HepG2 (cell line): ENCODE results near the gene CHST2. TPM values are rescaled to one million over a fixed set of nuclear protein-coding genes. Genes with fewer than 3 reads are reported as not detected.

Experiments used
- ATAC-seq: fragments of 200-7000 bp; cut with Tn5 transposase; 3 replicates; pipeline ENCODE4 v1.9.1; 2020; ENCODE audit warnings: mild to moderate bottlenecking, moderate library complexity
- BruUV-seq: library from RNA; stranded (reverse); fragments of 400-500 nt; replicated peaks from 2 replicates; lab custom pipeline; 2021; lab: Mats Ljungman, UMichigan
- CTCF ChIA-PET: fragments of 300-600 bp; formaldehyde crosslinking; extraction: SDS; loops from one replicate; lab custom pipeline; 2021; ENCODE audit warnings: low total read pairs, inconsistent platforms, low intra/inter-chr PET ratio; lab: Yijun Ruan, JAX
- POLR2A ChIA-PET: fragments of 350-600 bp; sonication (Branson Sonifier 250); formaldehyde crosslinking; loops from one replicate; lab custom pipeline; 2020; ENCODE audit warnings: antibody characterized with exemption, inconsistent platforms; lab: Yijun Ruan, JAX
- DNase-seq: peaks from one replicate; pipeline ENCODE4 v3.0.0-alpha.2; 2015; ENCODE audit warnings: low spot score
- FAIRE-seq: peaks from 3 replicates; lab custom pipeline; 2011; peaks lifted over from hg19 to GRCh38; lab: Jason Lieb, UNC
- H2AFZ ChIP-seq: one replicate; pipeline ENCODE4 v1.6.1; 2011; ENCODE audit warnings: low read length, inconsistent platforms
- H3K27ac ChIP-seq: fragments of 300-600 bp; 3 replicates; pipeline ENCODE4 v1.8.0; 2011; ENCODE audit warnings: mixed run types, mild to moderate bottlenecking, mixed read lengths, low read length, inconsistent platforms; ENCODE audit not compliant: insufficient read depth; ENCODE audit errors: extremely low read length
- H3K27me3 ChIP-seq, 2 experiments: fragments of 200-600 bp in 1 of 2; 2 replicates in 1 of 2; 3 replicates in 1 of 2; pipeline versions ENCODE4 v1.6.0 to v1.8.0; 2011; ENCODE audit warnings: low read length in 2 of 2, mild to moderate bottlenecking in 2 of 2, moderate library complexity in 2 of 2, inconsistent platforms in 1 of 2; ENCODE audit not compliant: insufficient read depth in 2 of 2, control insufficient read depth in 1 of 2
- H3K36me3 ChIP-seq, 2 experiments: fragments of 200-600 bp in 1 of 2; replicated peaks in 1 of 2; 2 replicates in 1 of 2; 3 replicates in 1 of 2; pipeline versions ENCODE4 v1.5.1 to v1.8.0; 2011; ENCODE audit warnings: low read length in 2 of 2, inconsistent platforms in 1 of 2; ENCODE audit not compliant: insufficient read depth in 2 of 2, control insufficient read depth in 1 of 2
- H3K4me1 ChIP-seq: 2 replicates; pipeline ENCODE4 v1.5.1; 2012; ENCODE audit warnings: low read length, inconsistent platforms; ENCODE audit not compliant: insufficient read depth
- H3K4me2 ChIP-seq: 2 replicates; pipeline ENCODE4 v1.6.0; 2011; ENCODE audit warnings: low read depth, low read length, inconsistent platforms
- H3K4me3 ChIP-seq, 3 experiments: fragments of 200-600 bp in 1 of 3; sonication (generic), shearing (Covaris generic) in 1 of 3; replicated peaks in 1 of 3; 2 replicates each; pipeline ENCODE4 v1.5.1; 2011 to 2016; ENCODE audit warnings: low read length in 3 of 3, inconsistent platforms in 2 of 3, low read depth in 2 of 3, mild to moderate bottlenecking in 2 of 3, control low read depth in 1 of 3, mixed read lengths in 1 of 3; ENCODE audit not compliant: insufficient read depth in 1 of 3
- H3K79me2 ChIP-seq: one replicate; pipeline ENCODE4 v1.6.1; 2011; ENCODE audit warnings: low read length, inconsistent platforms; ENCODE audit not compliant: insufficient read depth
- H3K9ac ChIP-seq: 2 replicates; pipeline ENCODE4 v1.6.0; 2011; ENCODE audit warnings: mild to moderate bottlenecking, low read depth, low read length, inconsistent platforms; ENCODE audit not compliant: insufficient read depth
- H3K9me3 ChIP-seq: 2 replicates; pipeline ENCODE4 v1.5.1; 2012; ENCODE audit warnings: mild to moderate bottlenecking, low read length
- H4K20me1 ChIP-seq: 2 replicates; pipeline ENCODE4 v1.6.0; 2011; ENCODE audit warnings: inconsistent platforms, mild to moderate bottlenecking, low read length, moderate library complexity; ENCODE audit not compliant: insufficient read depth
- FOXC1 ChIP-seq: sonication (generic); formaldehyde crosslinking; IDR thresholded peaks from 2 replicates; pipeline ENCODE4 v1.8.0; 2022; ENCODE audit warnings: mild to moderate bottlenecking, missing genetic modification reagents, borderline replicate concordance
- IRX3 ChIP-seq: sonication (generic); formaldehyde crosslinking; IDR thresholded peaks from 2 replicates; pipeline ENCODE4 v1.8.1; 2023; ENCODE audit warnings: mild to moderate bottlenecking, low read depth, missing genetic modification reagents, borderline replicate concordance
- KDM3A ChIP-seq: IDR thresholded peaks from 2 replicates; pipeline ENCODE4 v1.6.1; 2018; ENCODE audit warnings: low read depth, missing compliant biosample characterization
- KLF6 ChIP-seq: IDR thresholded peaks from 2 replicates; pipeline ENCODE4 v1.8.0; 2016; ENCODE audit warnings: missing biosample characterization, missing genetic modification reagents
- MYNN ChIP-seq: sonication (generic); formaldehyde crosslinking; IDR thresholded peaks from 2 replicates; pipeline ENCODE4 v1.4.0; 2020; ENCODE audit warnings: mild to moderate bottlenecking, low read depth, missing genetic modification reagents
- NAIF1 ChIP-seq: sonication (generic); formaldehyde crosslinking; IDR thresholded peaks from 2 replicates; pipeline ENCODE4 v1.5.0; 2020; ENCODE audit warnings: mild to moderate bottlenecking, missing genetic modification reagents, borderline replicate concordance
- NONO ChIP-seq, 2 experiments: fragments of 450-650 bp in 1 of 2; sonication (generic) in 1 of 2; formaldehyde crosslinking in 1 of 2; IDR thresholded peaks in 1 of 2; conservative IDR thresholded peaks in 1 of 2; 2 replicates each; pipeline versions ENCODE4 v1.6.1 to v1.8.0; 2017 to 2022; ENCODE audit warnings: mild to moderate bottlenecking in 1 of 2, missing genetic modification reagents in 1 of 2, moderate library complexity in 1 of 2
- PLRG1 ChIP-seq: fragments of 450-650 bp; conservative IDR thresholded peaks from 2 replicates; pipeline ENCODE4 v1.6.1; 2016
- SRSF9 ChIP-seq: fragments of 200-400 bp; formaldehyde crosslinking; IDR thresholded peaks from 2 replicates; pipeline ENCODE4 v1.6.1; 2018; ENCODE audit warnings: borderline replicate concordance, mild to moderate bottlenecking, low read depth, low read length; ENCODE audit not compliant: insufficient read depth, poor library complexity, severe bottlenecking
- ZBTB1 ChIP-seq: sonication (generic); formaldehyde crosslinking; IDR thresholded peaks from 2 replicates; pipeline ENCODE4 v1.4.0; 2020; ENCODE audit warnings: missing genetic modification reagents, borderline replicate concordance
- ZNF230 ChIP-seq: sonication (generic); formaldehyde crosslinking; IDR thresholded peaks from 2 replicates; pipeline ENCODE4 v1.4.0; 2020; ENCODE audit warnings: mild to moderate bottlenecking, missing genetic modification reagents
- ZNF512B ChIP-seq: sonication (generic); formaldehyde crosslinking; IDR thresholded peaks from 2 replicates; pipeline ENCODE4 v1.5.1; 2020; ENCODE audit warnings: missing genetic modification reagents, mild to moderate bottlenecking, borderline replicate concordance
- ZNF572 ChIP-seq: sonication (generic); formaldehyde crosslinking; IDR thresholded peaks from 2 replicates; pipeline ENCODE4 v1.5.1; 2020; ENCODE audit warnings: mild to moderate bottlenecking, missing genetic modification reagents
- ZNF605 ChIP-seq: sonication (generic); formaldehyde crosslinking; IDR thresholded peaks from 2 replicates; pipeline ENCODE4 v1.8.0; 2022; ENCODE audit warnings: mild to moderate bottlenecking, missing genetic modification reagents
- WGBS: methylation state at CpG from one replicate; pipeline ENCODE4 v1.1.6; 2017; ENCODE audit warnings: low lambda C conversion rate; 5-methylcytosine and 5-hydroxymethylcytosine counted together
- in situ Hi-C: cut with HindIII; loops from 2 replicates; pipeline ENCODE4 v1.10.0; 2017; ENCODE audit warnings: low pct_unique_long_range_greater_than_20kb; ENCODE audit not compliant: extremely low pct_ligation_motif_present
- intact Hi-C: fragments of 100-400 bp; cut with micrococcal nuclease; formaldehyde crosslinking; loops from one replicate; pipeline ENCODE4 v1.10.0; 2022; ENCODE audit not compliant: unreplicated experiment
- polyA plus RNA-seq, 8 experiments: library from polyadenylated mRNA; depleted of rRNA in 3 of 8; stranded (reverse) in 7 of 8; unstranded in 1 of 8; fragments of >200 nt; fragmentation: Illumina TruSeq in 4 of 8; extraction: Trizol in 4 of 8; gene quantifications; 2 replicates each; pipeline versions ENCODE4 v1.2.1 to v1.2.3, GENCODE V29; 2011 to 2016; ENCODE audit warnings: low read depth in 4 of 8, missing spikeins in 1 of 8, mixed read lengths in 1 of 8; ENCODE audit not compliant: insufficient read depth in 1 of 8
- total RNA-seq, 5 experiments: library from RNA; depleted of rRNA; stranded (reverse); fragments of >200 nt; fragmentation: Illumina TruSeq; extraction: Trizol; gene quantifications; 2 replicates each; pipeline ENCODE4 v1.2.3, GENCODE V29; 2016; ENCODE audit warnings: low read depth in 1 of 5

CHST2 gene
- total and polyA plus RNA-seq, 2 of the 13 experiments (the other 11 are each of a cell fraction or from before 2014, with no cell fraction given): not detected

DNA sequence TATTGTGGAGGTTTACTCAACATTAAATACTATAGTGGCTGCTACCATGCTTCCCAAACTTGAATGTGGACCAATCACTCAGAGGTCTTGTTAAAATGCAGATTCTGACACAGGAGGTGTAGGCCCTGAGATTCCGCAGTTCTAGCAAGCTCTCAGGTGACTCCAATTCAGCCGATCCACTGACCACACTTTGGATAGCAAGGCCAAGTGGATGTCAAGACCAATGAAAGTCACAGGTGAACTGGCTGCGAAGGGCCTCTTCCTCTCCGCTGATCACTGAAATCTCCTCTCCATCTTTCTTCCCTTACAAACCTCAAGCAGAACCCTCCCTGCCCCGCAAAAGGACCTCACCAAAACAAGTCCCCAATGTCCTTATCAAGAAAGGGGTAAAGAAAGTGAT lies 9.2 kb upstream of the CHST2 start:
- CTCF ChIA-PET: no interaction called here
- in situ Hi-C loops: no loop called here
- H2AFZ ChIP-seq: no peak overlapping the region

More for the DNA sequence above, 9.2 kb upstream of the CHST2 start:
- no peak overlapping the region for H3K27ac ChIP-seq
- no peak overlapping the region for H3K9ac ChIP-seq
- TF ChIP-seq IRX3 (CRISPR knock-in tag) (no peak), FOXC1 (CRISPR knock-in tag) (no peak), ZNF230 (CRISPR knock-in tag) (no peak), NONO (IDR thresholded peaks at IDR 0.05) (no peak), NONO (CRISPR knock-in tag; conservative IDR thresholded peaks at IDR 0.05) (no peak), KDM3A (CRISPR knock-in tag) (no peak), MYNN (CRISPR knock-in tag) (no peak), ZNF572 (no peak), NAIF1 (CRISPR knock-in tag) (no peak), ZNF512B (CRISPR knock-in tag) (no peak), ZNF605 (CRISPR knock-in tag) (no peak), PLRG1 (no peak), SRSF9 (no peak), KLF6 (CRISPR knock-in tag) (no peak), ZBTB1 (no peak)
- intact Hi-C loops: no loop called here
- no peak for ATAC-seq
- H3K36me3 ChIP-seq: no peaks in the 10 kb centered on the region
- no peaks in the 10 kb centered on the region for H3K4me1 ChIP-seq
- H3K79me2 ChIP-seq: no peaks in the 10 kb centered on the region
- BruUV-seq: no TSS peak
- H4K20me1 ChIP-seq: no peaks in the 10 kb centered on the region
- 38% methylated on average over 5 of the region's 5 CpGs for WGBS
- DNase-seq: no peak
- FAIRE-seq: no peak
- POLR2A ChIA-PET: no interaction called here
- peaks cover 0 to 17% of the 10 kb centered on the region in 2 experiments; a peak in 1 of 5 replicates for H3K27me3 ChIP-seq
- H3K4me2 ChIP-seq: no peak overlapping the region
- H3K9me3 ChIP-seq: peaks cover 4% of the 10 kb centered on the region; the same call in 1 of the 2 replicates
- H3K4me3 ChIP-seq: no peak overlapping the region
